ENCODE measurements around the gene GH2. TPM values are rescaled to one million over a fixed set of nuclear protein-coding genes. Genes with fewer than 3 reads are reported as not detected.
"Not testable (repeated sequence)": the region's sequence is repeated elsewhere in the genome, so short reads cannot be mapped to it uniquely, and the experiment has no call there.

GH2 gene
- polyA plus RNA-seq, 1 donor from 2014 or later, result not detected

DNA sequence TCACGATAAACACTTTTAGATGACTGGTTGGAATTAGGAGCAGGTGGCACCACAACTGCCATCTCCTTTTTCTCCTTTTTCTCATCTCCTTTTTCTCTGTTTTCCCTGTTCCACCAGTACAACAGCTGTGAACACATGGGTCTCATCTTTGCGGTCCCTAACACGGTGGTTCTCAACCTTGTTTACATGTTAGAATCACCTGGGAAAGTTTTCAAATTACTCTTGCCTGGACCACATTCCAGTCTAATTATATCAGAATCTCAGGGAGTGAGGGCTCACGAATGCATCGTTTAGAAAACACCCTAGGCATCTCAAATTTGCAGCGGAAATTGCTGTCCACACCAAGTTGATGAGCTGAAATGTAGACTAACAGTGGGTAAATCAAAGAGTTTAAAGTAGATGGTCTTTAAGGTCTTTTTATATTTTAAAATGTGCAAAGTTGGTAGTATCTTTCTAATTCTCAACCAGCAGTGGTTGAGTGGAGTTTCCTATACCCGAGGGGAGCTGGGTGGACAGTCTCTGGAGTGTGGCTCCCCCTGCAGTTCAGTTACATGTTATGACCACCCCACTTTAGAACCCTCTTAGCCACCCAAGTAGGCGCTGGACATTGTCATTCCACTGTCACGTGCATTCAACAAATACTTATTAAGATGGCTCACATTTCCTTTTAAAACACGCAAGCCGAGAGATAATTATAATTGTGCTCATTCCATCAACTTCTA, 10.7 kb upstream of the GH2 start:
- not testable (repeated sequence) for H3K79me2 ChIP-seq (replicated peaks; ENCODE audit: insufficient read depth, low read length); H4K20me1 ChIP-seq (ENCODE audit: insufficient read depth); H3K4me2 ChIP-seq (ENCODE audit: low read length); H3K4me3 ChIP-seq (ENCODE audit: low read length); H3F3A ChIP-seq (ENCODE audit: insufficient read depth, low read length, poor library complexity, severe bottlenecking); H3K9ac ChIP-seq (ENCODE audit: low read length); H3K36me3 ChIP-seq (ENCODE audit: insufficient read depth, low read length); H2AFZ ChIP-seq (ENCODE audit: low read depth, low read length); H3K9me2 ChIP-seq (ENCODE audit: insufficient read depth, low read length); H3K27ac ChIP-seq (ENCODE audit: low read length); H3K9me3 ChIP-seq (ENCODE audit: low read length); H3K27me3 ChIP-seq (ENCODE audit: insufficient read depth, low read depth, low read length)

DNA sequence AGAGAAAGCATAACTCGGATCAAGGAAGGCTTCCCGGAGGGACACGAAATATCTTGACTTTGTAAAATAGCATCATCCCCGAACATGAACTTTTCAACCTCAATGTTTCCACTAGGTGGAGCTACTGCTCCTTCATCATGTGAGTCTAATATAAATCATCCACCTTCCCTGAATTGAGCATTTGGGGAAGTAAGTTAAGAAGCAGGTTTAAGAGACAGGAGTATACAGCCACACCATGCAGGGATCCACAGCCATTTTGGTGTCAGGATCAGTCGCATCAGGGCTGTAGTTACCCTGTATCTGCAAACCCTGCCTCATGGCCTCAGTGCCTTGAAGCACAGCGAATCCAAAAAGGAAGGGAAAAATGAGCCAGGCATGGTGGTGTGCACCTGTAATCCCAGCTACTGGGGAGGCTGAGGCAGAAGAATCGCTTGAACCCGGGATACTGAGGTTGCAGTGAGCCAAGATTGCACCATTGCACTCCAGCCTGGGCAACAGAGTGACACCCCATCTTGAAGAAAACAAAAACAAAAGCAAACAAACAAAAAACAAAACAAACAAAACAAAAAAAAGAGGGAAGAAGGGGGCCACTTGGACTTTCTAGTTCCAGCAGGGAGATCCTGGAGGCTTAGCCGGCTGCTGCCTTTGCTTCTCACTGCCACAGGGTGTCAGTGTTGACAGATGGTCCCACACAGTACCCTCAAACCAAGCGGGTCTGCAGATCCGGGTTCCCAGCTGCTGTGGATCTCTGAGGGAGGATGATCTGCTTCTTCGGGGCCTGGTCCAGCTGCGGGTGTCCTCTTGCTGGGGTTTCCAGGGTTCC, 7.5 kb upstream of the GH2 start:
- not testable (repeated sequence) for H4K20me1 ChIP-seq (ENCODE audit: insufficient read depth); H3K9ac ChIP-seq (ENCODE audit: low read length); H3K9me3 ChIP-seq (ENCODE audit: low read length); H3K79me2 ChIP-seq (replicated peaks; ENCODE audit: insufficient read depth, low read length); H3K36me3 ChIP-seq (ENCODE audit: insufficient read depth, low read length); H3K4me3 ChIP-seq (ENCODE audit: low read length); H3K4me2 ChIP-seq (ENCODE audit: low read length); H3K27me3 ChIP-seq (ENCODE audit: insufficient read depth, low read depth, low read length); H3K27ac ChIP-seq (ENCODE audit: low read length); H3F3A ChIP-seq (ENCODE audit: insufficient read depth, low read length, poor library complexity, severe bottlenecking); H2AFZ ChIP-seq (ENCODE audit: low read depth, low read length); H3K9me2 ChIP-seq (ENCODE audit: insufficient read depth, low read length)
- TF ChIP-seq SMC3 (conservative IDR thresholded peaks at IDR 0.05; ENCODE audit: poor library complexity) (peak; percentile 34), RAD21 (conservative IDR thresholded peaks at IDR 0.05) (peak; percentile 10)
- TF ChIP-seq, protein P1, sequence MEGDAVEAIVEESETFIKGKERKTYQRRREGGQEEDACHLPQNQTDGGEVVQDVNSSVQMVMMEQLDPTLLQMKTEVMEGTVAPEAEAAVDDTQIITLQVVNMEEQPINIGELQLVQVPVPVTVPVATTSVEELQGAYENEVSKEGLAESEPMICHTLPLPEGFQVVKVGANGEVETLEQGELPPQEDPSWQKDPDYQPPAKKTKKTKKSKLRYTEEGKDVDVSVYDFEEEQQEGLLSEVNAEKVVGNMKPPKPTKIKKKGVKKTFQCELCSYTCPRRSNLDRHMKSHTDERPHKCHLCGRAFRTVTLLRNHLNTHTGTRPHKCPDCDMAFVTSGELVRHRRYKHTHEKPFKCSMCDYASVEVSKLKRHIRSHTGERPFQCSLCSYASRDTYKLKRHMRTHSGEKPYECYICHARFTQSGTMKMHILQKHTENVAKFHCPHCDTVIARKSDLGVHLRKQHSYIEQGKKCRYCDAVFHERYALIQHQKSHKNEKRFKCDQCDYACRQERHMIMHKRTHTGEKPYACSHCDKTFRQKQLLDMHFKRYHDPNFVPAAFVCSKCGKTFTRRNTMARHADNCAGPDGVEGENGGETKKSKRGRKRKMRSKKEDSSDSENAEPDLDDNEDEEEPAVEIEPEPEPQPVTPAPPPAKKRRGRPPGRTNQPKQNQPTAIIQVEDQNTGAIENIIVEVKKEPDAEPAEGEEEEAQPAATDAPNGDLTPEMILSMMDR (IDR thresholded peaks at IDR 0.05; ENCODE audit: poor library complexity, severe bottlenecking), result peak; percentile 44

DNA sequence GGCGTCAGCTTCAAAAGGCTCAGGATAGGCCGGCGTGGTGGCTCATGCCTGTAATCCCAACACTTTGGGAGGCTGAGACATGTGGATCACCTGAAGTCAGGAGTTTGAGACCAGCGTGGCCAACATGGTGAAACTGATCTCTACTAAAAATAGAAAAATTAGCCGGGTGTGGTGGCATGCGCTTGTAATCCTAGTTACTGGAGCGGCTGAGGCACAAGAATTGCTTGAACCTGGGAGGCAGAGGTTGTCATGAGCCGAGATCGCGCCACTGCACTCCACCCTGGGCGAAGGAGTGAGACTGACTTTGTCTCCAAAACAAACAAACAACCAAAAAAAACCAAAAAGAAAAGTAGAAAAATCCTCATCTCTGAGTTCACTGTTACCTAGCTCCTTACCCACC, 3.4 kb upstream of the GH2 start:
- not testable (repeated sequence) for H3K36me3 ChIP-seq (ENCODE audit: insufficient read depth, low read length); H3K9ac ChIP-seq (ENCODE audit: low read length); H3K27ac ChIP-seq (ENCODE audit: low read length); H3K9me2 ChIP-seq (ENCODE audit: insufficient read depth, low read length); H3K4me2 ChIP-seq (ENCODE audit: low read length); H2AFZ ChIP-seq (ENCODE audit: low read depth, low read length); H3K79me2 ChIP-seq (replicated peaks; ENCODE audit: insufficient read depth, low read length); H3K9me3 ChIP-seq (ENCODE audit: low read length); H3K27me3 ChIP-seq (ENCODE audit: insufficient read depth, low read depth, low read length); H4K20me1 ChIP-seq (ENCODE audit: insufficient read depth); H3K4me3 ChIP-seq (ENCODE audit: low read length); H3F3A ChIP-seq (ENCODE audit: insufficient read depth, low read length, poor library complexity, severe bottlenecking)

DNA sequence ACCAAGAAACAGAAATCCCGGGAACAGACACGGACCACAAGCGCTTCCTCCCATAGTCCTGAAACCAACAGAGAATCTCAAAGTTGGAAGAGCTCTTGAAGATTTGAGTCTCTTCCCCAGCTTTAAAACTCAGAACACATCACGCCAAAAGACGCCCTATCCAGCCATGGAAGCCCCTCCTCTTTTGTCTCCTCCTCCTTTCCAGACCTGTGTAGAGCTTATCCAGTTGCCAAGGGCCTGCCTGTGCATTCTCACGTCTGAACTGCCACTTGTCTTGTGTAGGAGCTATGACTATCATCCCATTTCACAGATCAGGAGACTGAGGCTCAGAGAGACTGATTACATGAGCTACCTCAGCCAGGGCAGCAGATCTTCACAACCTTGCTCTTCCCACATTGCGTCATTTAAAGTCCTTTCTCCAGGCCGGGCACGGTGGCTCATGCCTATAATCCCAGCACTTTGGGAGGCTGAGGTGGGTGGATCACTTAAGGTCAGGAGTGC, 932 bp upstream of the GH2 start:
- H2AFZ ChIP-seq (ENCODE audit: low read depth, low read length); H3K9ac ChIP-seq (ENCODE audit: low read length); H3K27ac ChIP-seq (ENCODE audit: low read length); H4K20me1 ChIP-seq (ENCODE audit: insufficient read depth); H3K79me2 ChIP-seq (replicated peaks; ENCODE audit: insufficient read depth, low read length); H3K9me2 ChIP-seq (ENCODE audit: insufficient read depth, low read length); H3F3A ChIP-seq (ENCODE audit: insufficient read depth, low read length, poor library complexity, severe bottlenecking); H3K36me3 ChIP-seq (ENCODE audit: insufficient read depth, low read length); H3K27me3 ChIP-seq (ENCODE audit: insufficient read depth, low read depth, low read length); H3K4me3 ChIP-seq (ENCODE audit: low read length); H3K9me3 ChIP-seq (ENCODE audit: low read length); H3K4me2 ChIP-seq (ENCODE audit: low read length): not testable (repeated sequence)

DNA sequence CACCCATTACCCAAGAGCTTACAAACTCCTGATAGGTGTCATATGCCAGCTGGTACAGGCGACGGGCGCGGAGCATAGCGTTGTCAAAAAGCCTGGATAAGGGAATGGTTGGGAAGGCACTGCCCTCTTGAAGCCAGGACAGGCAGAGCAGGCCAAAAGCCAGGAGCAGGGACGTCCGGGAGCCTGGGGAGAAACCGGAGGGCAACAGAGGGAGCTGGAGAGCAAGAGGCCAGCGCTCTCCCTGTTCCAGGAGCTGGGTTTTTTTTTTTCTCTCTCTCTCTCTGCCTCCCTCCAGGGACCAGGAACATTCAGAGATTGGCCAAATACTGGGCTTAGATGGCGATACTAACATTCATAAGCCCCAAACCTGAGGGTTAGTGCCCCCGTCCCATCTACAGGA, 407 bp downstream of the GH2 start:
- H3K4me2 ChIP-seq (ENCODE audit: low read length); H3K27ac ChIP-seq (ENCODE audit: low read length); H2AFZ ChIP-seq (ENCODE audit: low read depth, low read length); H3K9ac ChIP-seq (ENCODE audit: low read length); H3K4me3 ChIP-seq (ENCODE audit: low read length); H3K79me2 ChIP-seq (replicated peaks; ENCODE audit: insufficient read depth, low read length); H3F3A ChIP-seq (ENCODE audit: insufficient read depth, low read length, poor library complexity, severe bottlenecking); H3K9me3 ChIP-seq (ENCODE audit: low read length); H3K36me3 ChIP-seq (ENCODE audit: insufficient read depth, low read length); H3K27me3 ChIP-seq (ENCODE audit: insufficient read depth, low read depth, low read length); H3K9me2 ChIP-seq (ENCODE audit: insufficient read depth, low read length); H4K20me1 ChIP-seq (ENCODE audit: insufficient read depth): not testable (repeated sequence)

Data from neural cell (in vitro differentiated cells).